HG02943 (cell line): Measurements from ENCODE around the gene POU5F1.

ENCODE experiments used
- ATAC-seq: cut with Tn5 transposase; IDR thresholded peaks from one replicate; pipeline ENCODE4 v1.9.1; 2021; ENCODE audit warnings: mild to moderate bottlenecking, low read depth, moderate library complexity; ENCODE audit not compliant: unreplicated experiment

Gene POU5F1

GRCh38 chr6:31116661-31117385, 53.7 kb downstream of the POU5F1 start:
- no peak for ATAC-seq

DNA sequence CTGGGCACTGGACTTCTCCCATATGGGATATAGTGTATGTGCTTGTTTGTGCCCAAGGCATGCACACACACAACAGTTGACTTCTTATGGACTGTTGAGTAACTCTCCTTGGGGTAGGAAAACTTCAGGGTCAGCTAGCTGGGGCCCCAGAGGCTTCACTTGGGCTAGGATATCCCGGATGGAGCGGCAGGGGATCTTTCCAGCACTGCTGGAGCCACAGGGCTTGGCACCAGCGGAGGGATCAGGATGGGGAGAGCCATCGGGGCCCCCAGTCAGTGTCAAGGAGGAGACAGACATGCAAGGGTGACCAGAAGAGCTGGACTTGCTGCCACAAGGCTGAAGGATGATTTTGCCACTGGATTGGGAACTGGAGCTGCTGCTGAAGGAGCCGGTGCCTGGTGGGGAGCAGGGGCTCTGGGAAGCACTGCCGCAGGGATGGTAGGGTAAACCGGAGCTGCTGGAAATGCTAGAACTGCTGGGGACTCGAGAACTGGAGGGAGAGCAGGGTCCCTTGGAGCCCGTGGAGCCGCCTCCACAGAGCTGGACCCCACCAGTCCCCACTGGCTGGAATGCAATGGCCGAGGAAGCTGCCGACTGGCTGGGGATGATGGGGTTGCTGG, 54.4 kb downstream of the POU5F1 start:
- no peak for ATAC-seq

- ATAC-seq = no peak
Measured at GRCh38 chr6:31114970-31115849, 55.3 kb downstream of the POU5F1 start.

GRCh38 chr6:31114541-31114878, 56.0 kb downstream of the POU5F1 start, which contains the start of gene PSORS1C1:
Gene PSORS1C1 (plus strand): TSS chr6:31114800. CDS start chr6:31129633, 14,833 bp downstream.
- ATAC-seq = no peak
